ENCODE data around the gene PIRT.

PIRT gene

DNA sequence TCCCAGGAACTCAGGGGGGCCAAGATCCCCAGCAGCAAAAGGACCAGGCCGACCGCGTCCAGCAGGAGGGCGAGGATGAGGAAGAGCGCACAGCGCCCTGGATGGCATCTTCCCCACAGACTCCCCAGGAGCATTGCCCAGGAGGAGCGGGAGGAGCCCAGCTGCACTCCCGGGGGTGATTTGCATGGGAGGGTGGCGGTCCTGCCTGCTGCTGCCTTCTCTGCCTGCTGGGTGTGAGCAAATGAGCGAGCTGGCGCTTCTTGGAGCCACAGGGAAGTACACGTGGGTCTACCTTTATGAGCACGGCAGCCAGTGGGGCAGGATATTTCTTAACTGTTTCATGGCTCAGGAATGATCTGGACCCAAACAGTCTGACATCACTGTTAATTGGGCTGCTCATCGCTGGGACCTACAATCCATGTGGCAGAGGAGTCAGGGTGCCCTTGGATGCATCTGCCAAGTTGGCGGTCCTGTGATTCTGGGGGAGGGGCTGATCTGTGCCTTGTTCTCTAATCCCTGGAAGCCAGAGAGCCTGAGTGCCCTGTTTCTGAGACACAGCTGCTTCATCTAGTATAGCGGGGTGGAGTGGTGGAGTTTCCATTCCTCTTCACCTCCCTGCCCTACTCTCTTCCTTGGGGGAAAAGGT is 33.9 kb downstream of the PIRT start, which contains the start of gene TMEM238L:
TMEM238L (minus strand) TSS at position 270 of the 646 bp plus-strand sequence; CDS start at position 134, 136 bp downstream.
- ChIA-PET POLR2A (ENCODE audit: low non-redundant PET) (no interaction called here), CTCF (no interaction called here)
- DNase-seq (ENCODE audit: low spot score): no peak

DNA sequence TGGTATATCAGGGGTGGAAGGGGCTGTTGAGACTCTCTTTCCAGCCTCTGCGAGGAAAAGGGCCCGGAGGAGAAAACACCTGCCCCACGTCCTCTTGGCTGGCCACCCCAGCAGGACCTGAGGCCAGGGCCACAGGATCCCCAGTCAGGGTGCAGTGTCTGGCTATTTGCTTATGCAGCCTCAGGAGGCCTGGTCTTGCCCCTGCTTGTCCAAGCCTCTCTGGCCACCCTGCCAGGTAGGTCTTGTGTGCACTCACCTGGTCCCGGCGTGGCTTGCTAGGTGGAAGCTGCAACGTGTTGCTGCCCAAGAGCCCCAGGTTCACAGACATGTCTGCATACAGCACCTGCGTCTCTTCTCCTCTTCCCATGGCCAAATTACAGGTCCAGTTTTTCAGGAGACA is 34.5 kb downstream of the PIRT start:
- no peak overlapping the region for H3K27ac ChIP-seq
- CTCF ChIA-PET: no interaction called here
- no peak for DNase-seq (ENCODE audit: low spot score)
- TF ChIP-seq, protein P1, sequence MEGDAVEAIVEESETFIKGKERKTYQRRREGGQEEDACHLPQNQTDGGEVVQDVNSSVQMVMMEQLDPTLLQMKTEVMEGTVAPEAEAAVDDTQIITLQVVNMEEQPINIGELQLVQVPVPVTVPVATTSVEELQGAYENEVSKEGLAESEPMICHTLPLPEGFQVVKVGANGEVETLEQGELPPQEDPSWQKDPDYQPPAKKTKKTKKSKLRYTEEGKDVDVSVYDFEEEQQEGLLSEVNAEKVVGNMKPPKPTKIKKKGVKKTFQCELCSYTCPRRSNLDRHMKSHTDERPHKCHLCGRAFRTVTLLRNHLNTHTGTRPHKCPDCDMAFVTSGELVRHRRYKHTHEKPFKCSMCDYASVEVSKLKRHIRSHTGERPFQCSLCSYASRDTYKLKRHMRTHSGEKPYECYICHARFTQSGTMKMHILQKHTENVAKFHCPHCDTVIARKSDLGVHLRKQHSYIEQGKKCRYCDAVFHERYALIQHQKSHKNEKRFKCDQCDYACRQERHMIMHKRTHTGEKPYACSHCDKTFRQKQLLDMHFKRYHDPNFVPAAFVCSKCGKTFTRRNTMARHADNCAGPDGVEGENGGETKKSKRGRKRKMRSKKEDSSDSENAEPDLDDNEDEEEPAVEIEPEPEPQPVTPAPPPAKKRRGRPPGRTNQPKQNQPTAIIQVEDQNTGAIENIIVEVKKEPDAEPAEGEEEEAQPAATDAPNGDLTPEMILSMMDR (conservative IDR thresholded peaks at IDR 0.05; ENCODE audit: low read depth): no peak
- POLR2A ChIA-PET (ENCODE audit: low non-redundant PET): no interaction called here

More for the DNA sequence above, 33.9 kb downstream of the PIRT start, which contains the start of gene TMEM238L:
- TF ChIP-seq, protein P1 (conservative IDR thresholded peaks at IDR 0.05; ENCODE audit: low read depth): no peak
- H3K27ac ChIP-seq: no peak within 1 kb of the TSS

DNA sequence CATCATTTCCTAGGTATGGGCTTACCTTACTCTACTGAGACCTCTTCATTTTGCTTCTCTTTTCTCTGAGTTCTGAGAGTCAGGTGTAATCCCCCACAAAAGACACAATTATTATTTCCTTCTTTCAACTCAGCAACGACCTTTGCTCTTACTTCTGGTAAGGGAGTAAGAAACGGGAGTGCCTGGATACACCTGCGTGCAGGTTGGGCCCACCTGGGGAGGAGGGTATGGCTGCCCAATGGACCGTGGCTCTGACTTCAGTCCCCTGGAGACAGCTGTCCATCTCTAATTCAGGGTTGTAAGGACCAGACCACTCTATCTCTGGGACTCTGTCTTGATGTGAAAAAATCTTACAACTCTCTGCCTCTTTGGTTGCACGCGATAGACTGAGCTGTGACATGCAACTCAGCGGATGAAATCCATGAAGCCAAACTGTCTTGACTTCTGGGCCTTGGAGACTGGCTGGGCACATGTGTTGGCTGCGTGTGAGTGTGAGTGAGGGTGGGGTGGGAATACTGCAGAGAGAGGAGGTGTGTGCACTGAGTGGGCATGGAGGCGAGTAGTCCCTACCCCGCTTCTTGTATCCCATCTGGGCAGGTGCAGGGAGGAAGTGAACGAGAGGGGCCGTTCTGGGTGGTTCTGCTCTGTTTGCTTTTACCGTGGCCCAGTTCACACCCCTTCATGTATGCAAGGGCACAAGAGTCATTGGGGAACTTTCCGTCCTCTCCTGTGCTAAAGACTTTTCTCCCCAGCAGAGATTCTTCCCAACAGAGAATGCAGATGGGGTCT is 35.2 kb downstream of the PIRT start:
- ChIA-PET POLR2A (ENCODE audit: low non-redundant PET) (no interaction called here), CTCF (no interaction called here)
- H3K27ac ChIP-seq: no peak overlapping the region
- DNase-seq (ENCODE audit: low spot score): no peak
- TF ChIP-seq, protein P1 (conservative IDR thresholded peaks at IDR 0.05; ENCODE audit: low read depth): no peak

DNA sequence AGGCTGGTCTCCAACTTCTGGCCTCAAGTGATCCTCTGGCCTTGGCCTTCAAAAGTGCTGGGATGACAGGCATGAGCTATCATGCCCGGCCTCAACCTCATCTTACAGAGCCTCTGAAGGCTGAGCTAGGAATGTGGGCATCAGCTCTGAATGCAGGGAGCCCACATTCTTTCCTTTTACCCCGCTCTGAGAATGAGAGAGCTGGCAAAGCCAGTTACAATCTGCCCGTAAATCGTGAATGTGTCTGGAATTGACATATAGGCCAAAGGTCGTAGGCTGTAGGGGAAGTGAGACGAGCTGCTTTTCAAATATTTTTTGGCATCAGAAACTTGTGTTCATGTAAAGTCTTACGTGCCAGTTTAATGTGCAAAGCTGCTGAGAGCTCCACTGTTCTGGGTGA is 38.5 kb downstream of the PIRT start:
- CTCF ChIA-PET: interaction anchor here (0.5 to 0.7 kb wide), 2 partner anchors 62 to 391 kb away, joined by 3 to 8 read pairs; no protein-coding TSS in a partner anchor
- TF ChIP-seq, protein P1 (conservative IDR thresholded peaks at IDR 0.05; ENCODE audit: low read depth): no peak

DNA sequence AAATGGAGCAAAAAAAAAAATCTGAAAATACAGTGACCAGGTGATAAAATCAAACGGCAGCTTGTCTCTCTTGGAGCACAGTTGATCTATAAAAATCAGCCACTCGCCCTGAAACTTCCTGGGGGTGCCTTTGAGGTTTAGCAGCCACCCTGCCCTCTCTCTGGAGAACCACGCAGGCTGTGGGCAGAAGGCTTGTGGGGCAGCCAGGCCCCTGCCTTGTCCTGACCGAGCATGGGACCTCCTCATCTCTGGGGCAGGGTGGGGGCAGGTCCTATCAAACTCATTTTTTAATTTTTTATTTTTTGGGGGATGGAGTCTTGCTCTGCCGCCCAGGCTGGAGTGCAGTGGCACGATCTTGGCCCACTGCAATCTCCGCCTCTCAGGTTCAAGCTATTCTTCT is 39.0 kb downstream of the PIRT start:
- ChIA-PET POLR2A (ENCODE audit: low non-redundant PET) (no interaction called here), CTCF (interaction anchor here (0.7 kb wide), 1 partner anchor 62 kb away, joined by 3 read pairs; no protein-coding TSS in a partner anchor)
- H3K27ac ChIP-seq: peak overlapping the region; percentile 21; the same call in 1 of the 2 replicates
- DNase-seq (ENCODE audit: low spot score): no peak
- TF ChIP-seq, protein P1 (conservative IDR thresholded peaks at IDR 0.05; ENCODE audit: low read depth): no peak

More for the DNA sequence above, 38.5 kb downstream of the PIRT start:
- POLR2A ChIA-PET (ENCODE audit: low non-redundant PET): no interaction called here
- peak overlapping the region; percentile 21; the same call in 1 of the 2 replicates for H3K27ac ChIP-seq
- DNase-seq (ENCODE audit: low spot score): no peak

DNA sequence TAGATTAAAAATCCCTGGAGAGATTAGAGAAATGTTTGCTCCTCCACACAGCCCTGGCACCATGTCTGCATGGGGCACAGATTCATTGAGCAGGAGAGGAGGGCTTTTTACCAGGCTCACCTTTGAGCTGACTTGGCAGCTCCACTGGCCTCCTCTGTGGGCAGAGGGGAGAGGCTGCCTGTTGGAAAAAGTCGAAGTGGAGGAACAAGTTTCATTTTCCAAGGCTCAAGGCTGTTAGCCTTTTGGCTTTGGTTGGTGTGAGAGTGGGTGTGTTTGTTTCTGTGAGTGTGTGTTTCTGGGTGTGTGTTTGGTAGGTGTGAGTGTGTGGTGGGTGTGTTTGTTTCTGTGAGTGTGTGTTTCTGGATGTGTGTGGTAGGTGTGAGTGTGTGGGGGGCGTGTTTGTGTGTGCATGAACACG is 39.5 kb downstream of the PIRT start:
- TF ChIP-seq, protein P1 (conservative IDR thresholded peaks at IDR 0.05; ENCODE audit: low read depth): no peak
- no peak overlapping the region for H3K27ac ChIP-seq
- DNase-seq (ENCODE audit: low spot score): no peak
- ChIA-PET CTCF (no interaction called here), POLR2A (ENCODE audit: low non-redundant PET) (no interaction called here)
